Breast epithelium (tissue), 3 donors: ENCODE measurements around the gene GMFB.

ENCODE experiments used
- CTCF ChIP-seq, 3 donors: fragments of 450-650 bp; IDR thresholded peaks; one replicate each; pipeline ENCODE4 v1.5.1; 2016 to 2017; ENCODE audit warnings: antibody characterized with exemption in 3 of 3, mild to moderate bottlenecking in 3 of 3, moderate library complexity in 3 of 3
- POLR2A ChIP-seq: fragments of 450-650 bp; IDR thresholded peaks from one replicate; pipeline ENCODE4 v1.6.1; 2016; ENCODE audit warnings: antibody characterized with exemption, mild to moderate bottlenecking, moderate library complexity

GRCh38 chr14:54535646-54536045 lies 46.9 kb upstream of the GMFB start:
- TF ChIP-seq CTCF (IDR thresholded peaks at IDR 0.05) (no peak), POLR2A (no peak)
